ENCODE data around the gene C2orf74. TPM values are rescaled to one million over a fixed set of nuclear protein-coding genes. Genes with fewer than 3 reads are reported as not detected.

The C2orf74 gene
- total RNA-seq, 4 donors from 2014 or later = 1.8 to 14.4 (median 9.4) TPM

GRCh38 chr2:61134141-61134540 is 27.8 kb upstream of the C2orf74 start:
- no peaks in the 10 kb centered on the region for H3K36me3 ChIP-seq
- no peak overlapping the region for H3K4me3 ChIP-seq
- H3K9me3 ChIP-seq = peaks cover under 1% of the 10 kb centered on the region
- 52% methylated on average over 4 of the region's 4 CpGs for WGBS
- no peaks in the 10 kb centered on the region for H3K4me1 ChIP-seq
- no peak for TF ChIP-seq POLR2A (IDR thresholded peaks at IDR 0.05)
- no peak for TF ChIP-seq EP300 (IDR thresholded peaks at IDR 0.05)
- no peak for TF ChIP-seq CTCF (IDR thresholded peaks at IDR 0.05)
- no peak for TF ChIP-seq POLR2AphosphoS5 (IDR thresholded peaks at IDR 0.05)
- no peaks in the 10 kb centered on the region for H3K27me3 ChIP-seq
- no peak overlapping the region for H3K27ac ChIP-seq
- DNase-seq (ENCODE audit: low spot score in 2 of 2) = no peak

- no peaks in the 10 kb centered on the region for H3K27me3 ChIP-seq
- WGBS = 17% methylated on average over 3 of the region's 3 CpGs
- no peak overlapping the region for H3K27ac ChIP-seq
- no peaks in the 10 kb centered on the region for H3K4me1 ChIP-seq
- no peaks in the 10 kb centered on the region for H3K36me3 ChIP-seq
- no peak for DNase-seq (ENCODE audit: low spot score in 2 of 2)
- no peak overlapping the region for H3K4me3 ChIP-seq
- H3K9me3 ChIP-seq = no peaks in the 10 kb centered on the region
- no peak for TF ChIP-seq POLR2A (IDR thresholded peaks at IDR 0.05)
- no peak for TF ChIP-seq CTCF (IDR thresholded peaks at IDR 0.05)
- no peak for TF ChIP-seq POLR2AphosphoS5 (IDR thresholded peaks at IDR 0.05)
- no peak for TF ChIP-seq EP300 (IDR thresholded peaks at IDR 0.05)
Observed at GRCh38 chr2:61135510-61135909, 26.5 kb upstream of the C2orf74 start.

- TF ChIP-seq POLR2AphosphoS5 (IDR thresholded peaks at IDR 0.05) (no peak), POLR2A (IDR thresholded peaks at IDR 0.05) (no peak), EP300 (IDR thresholded peaks at IDR 0.05) (no peak), CTCF (IDR thresholded peaks at IDR 0.05) (no peak)
Observed at GRCh38 chr2:61138859-61139258, 23.1 kb upstream of the C2orf74 start.

GRCh38 chr2:61141151-61141550 is 20.8 kb upstream of the C2orf74 start:
- DNase-seq (ENCODE audit: low spot score in 2 of 2) = no peak
- TF ChIP-seq CTCF (IDR thresholded peaks at IDR 0.05) (no peak), POLR2AphosphoS5 (IDR thresholded peaks at IDR 0.05) (no peak), POLR2A (IDR thresholded peaks at IDR 0.05) (no peak), EP300 (IDR thresholded peaks at IDR 0.05) (no peak)
- Histone ChIP-seq H3K36me3 (no peaks in the 10 kb centered on the region), H3K27ac (no peak overlapping the region), H3K27me3 (no peaks in the 10 kb centered on the region), H3K4me3 (no peak overlapping the region), H3K9me3 (no peaks in the 10 kb centered on the region), H3K4me1 (peaks cover 15% of the 10 kb centered on the region)
- WGBS = 89% methylated on average over 1 of the region's 1 CpG

More at GRCh38 chr2:61138859-61139258, 23.1 kb upstream of the C2orf74 start:
- Histone ChIP-seq H3K4me3 (no peak overlapping the region), H3K27me3 (no peaks in the 10 kb centered on the region), H3K4me1 (no peaks in the 10 kb centered on the region), H3K9me3 (no peaks in the 10 kb centered on the region), H3K36me3 (no peaks in the 10 kb centered on the region), H3K27ac (no peak overlapping the region)
- 91% methylated on average over 4 of the region's 4 CpGs for WGBS
- no peak for DNase-seq (ENCODE audit: low spot score in 2 of 2)

GRCh38 chr2:61144697-61145268 is 17.2 kb upstream of the C2orf74 start:
- Histone ChIP-seq H3K27me3 (no peaks in the 10 kb centered on the region), H3K27ac (peak overlapping the region; percentile 78), H3K4me1 (peaks cover 16% of the 10 kb centered on the region), H3K36me3 (peaks cover 13% of the 10 kb centered on the region), H3K9me3 (no peaks in the 10 kb centered on the region), H3K4me3 (peak overlapping the region; percentile 48)
- DNase-seq (ENCODE audit: low spot score in 2 of 2) = peak; percentile 97
- WGBS = 6% methylated on average over 27 of the region's 31 CpGs
- no peak for TF ChIP-seq EP300 (IDR thresholded peaks at IDR 0.05)
- TF ChIP-seq POLR2A (IDR thresholded peaks at IDR 0.05) = peak in 1 of 2 donors; percentile 54
- TF ChIP-seq POLR2AphosphoS5 (IDR thresholded peaks at IDR 0.05) = peak in 1 of 3 donors; percentile 77
